ENCODE data around the gene PAFAH1B1.

DNA sequence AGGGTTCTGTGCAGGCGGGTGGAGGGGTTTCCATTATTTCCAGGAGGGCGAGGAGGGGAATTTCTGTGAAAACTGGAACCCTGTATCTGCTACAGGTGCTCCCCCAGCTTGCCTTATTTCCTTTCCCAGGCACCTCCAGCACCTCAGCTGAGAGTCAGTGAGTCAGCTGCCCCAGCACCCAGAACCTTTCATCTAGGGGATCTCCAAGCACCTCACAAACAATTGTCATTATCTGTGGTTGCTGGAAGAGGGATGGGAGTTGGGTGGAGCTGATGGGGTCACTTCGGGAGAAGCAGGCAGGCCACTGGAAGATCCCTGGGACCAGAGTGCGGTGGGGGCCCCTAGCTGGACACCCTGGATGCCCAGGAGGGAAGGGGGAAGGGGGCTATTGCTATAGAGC, 128.1 kb downstream of the PAFAH1B1 start:
- TF ChIP-seq, protein P1, sequence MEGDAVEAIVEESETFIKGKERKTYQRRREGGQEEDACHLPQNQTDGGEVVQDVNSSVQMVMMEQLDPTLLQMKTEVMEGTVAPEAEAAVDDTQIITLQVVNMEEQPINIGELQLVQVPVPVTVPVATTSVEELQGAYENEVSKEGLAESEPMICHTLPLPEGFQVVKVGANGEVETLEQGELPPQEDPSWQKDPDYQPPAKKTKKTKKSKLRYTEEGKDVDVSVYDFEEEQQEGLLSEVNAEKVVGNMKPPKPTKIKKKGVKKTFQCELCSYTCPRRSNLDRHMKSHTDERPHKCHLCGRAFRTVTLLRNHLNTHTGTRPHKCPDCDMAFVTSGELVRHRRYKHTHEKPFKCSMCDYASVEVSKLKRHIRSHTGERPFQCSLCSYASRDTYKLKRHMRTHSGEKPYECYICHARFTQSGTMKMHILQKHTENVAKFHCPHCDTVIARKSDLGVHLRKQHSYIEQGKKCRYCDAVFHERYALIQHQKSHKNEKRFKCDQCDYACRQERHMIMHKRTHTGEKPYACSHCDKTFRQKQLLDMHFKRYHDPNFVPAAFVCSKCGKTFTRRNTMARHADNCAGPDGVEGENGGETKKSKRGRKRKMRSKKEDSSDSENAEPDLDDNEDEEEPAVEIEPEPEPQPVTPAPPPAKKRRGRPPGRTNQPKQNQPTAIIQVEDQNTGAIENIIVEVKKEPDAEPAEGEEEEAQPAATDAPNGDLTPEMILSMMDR (IDR thresholded peaks at IDR 0.05; ENCODE audit: low read depth, low read length) = no peak
- TF ChIP-seq EZH2phosphoT487 (IDR thresholded peaks at IDR 0.05; ENCODE audit: low read depth) = no peak

Measured in OCI-LY3 (cell line).